ENCODE data around the gene TGFB2.

Gene TGFB2

DNA sequence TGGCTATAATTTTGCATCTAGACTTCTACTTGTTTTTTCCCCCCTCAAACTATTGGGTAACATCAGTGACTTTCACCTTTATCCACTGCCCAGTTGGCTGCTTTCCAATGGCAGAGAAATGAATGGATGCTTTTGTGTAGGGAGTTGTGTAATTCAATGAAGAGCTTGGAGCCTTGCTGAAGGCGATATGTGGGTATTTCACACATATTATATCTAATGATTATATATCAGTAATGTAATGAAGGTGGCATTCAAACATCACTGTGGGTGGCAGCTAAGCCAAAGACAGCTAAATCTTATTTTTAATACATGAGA, 81.2 kb downstream of the TGFB2 start:
- no peaks in the 10 kb centered on the region for H3K27me3 ChIP-seq (ENCODE audit: insufficient read depth, low read length)

DNA sequence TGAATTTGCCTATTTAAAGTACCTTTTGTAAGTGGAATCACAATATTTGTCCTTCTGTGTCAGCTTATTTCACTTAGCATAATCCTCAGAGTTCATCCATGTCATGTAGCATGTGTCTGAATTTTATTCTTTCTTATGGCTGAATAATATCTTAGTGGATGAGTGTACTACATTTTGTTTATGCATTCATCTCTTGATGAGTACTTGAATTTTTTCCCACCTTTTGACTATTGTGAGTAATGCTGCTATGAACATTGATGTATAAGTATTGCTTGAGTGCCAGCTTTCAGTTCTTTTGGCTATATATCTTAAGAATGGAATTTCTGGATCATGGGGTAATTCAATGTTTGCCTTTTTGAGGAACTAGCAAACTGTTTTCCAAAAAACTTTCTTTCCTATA, 84.2 kb downstream of the TGFB2 start:
- Histone ChIP-seq H3K4me3 (ENCODE audit: low read depth, low read length) (no peak overlapping the region), H3K27ac (ENCODE audit: low read depth, low read length) (no peak overlapping the region), H3K79me2 (ENCODE audit: control insufficient read depth, insufficient read depth, low read length, unreplicated experiment) (no peaks in the 10 kb centered on the region), H3K36me3 (ENCODE audit: insufficient read depth, low read length) (no peaks in the 10 kb centered on the region), H3K4me1 (ENCODE audit: control insufficient read depth, insufficient read depth, low read length, unreplicated experiment) (peaks cover 18% of the 10 kb centered on the region), H3K27me3 (ENCODE audit: insufficient read depth, low read length) (no peaks in the 10 kb centered on the region), H2AFZ (ENCODE audit: low read length, unreplicated experiment) (no peak overlapping the region)

More for the DNA sequence above, 81.2 kb downstream of the TGFB2 start:
- H3K27ac ChIP-seq (ENCODE audit: low read depth, low read length): peak overlapping the region; percentile 70
- H3K36me3 ChIP-seq (ENCODE audit: insufficient read depth, low read length): no peaks in the 10 kb centered on the region
- peaks cover 18% of the 10 kb centered on the region for H3K4me1 ChIP-seq (ENCODE audit: control insufficient read depth, insufficient read depth, low read length, unreplicated experiment)
- H3K4me3 ChIP-seq (ENCODE audit: low read depth, low read length): no peak overlapping the region
- H2AFZ ChIP-seq (ENCODE audit: low read length, unreplicated experiment): no peak overlapping the region
- no peaks in the 10 kb centered on the region for H3K79me2 ChIP-seq (ENCODE audit: control insufficient read depth, insufficient read depth, low read length, unreplicated experiment)

DNA sequence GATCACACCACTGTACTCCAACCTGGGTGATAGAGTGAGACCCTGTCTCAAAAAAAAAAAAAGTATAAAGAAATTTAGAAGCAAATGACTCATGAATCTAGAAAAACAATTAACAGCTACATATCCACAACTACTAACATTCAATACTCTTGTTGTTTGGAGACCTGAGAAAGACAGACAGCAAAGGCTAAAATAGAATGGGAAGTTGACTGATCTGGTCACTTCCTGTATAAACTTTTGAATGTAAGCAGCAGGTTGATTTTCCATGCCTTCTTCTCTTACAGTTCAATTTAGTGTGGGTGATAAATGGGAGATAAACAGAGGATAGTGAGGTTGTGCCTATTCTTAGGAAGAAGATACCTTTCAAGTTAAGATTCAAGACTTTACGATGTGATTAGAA, 85.2 kb downstream of the TGFB2 start:
- H3K36me3 ChIP-seq (ENCODE audit: insufficient read depth, low read length): no peaks in the 10 kb centered on the region
- H3K79me2 ChIP-seq (ENCODE audit: control insufficient read depth, insufficient read depth, low read length, unreplicated experiment): no peaks in the 10 kb centered on the region
- H3K27ac ChIP-seq (ENCODE audit: low read depth, low read length): no peak overlapping the region
- H3K4me3 ChIP-seq (ENCODE audit: low read depth, low read length): no peak overlapping the region
- H3K4me1 ChIP-seq (ENCODE audit: control insufficient read depth, insufficient read depth, low read length, unreplicated experiment): peaks cover 12% of the 10 kb centered on the region
- H2AFZ ChIP-seq (ENCODE audit: low read length, unreplicated experiment): no peak overlapping the region
- no peaks in the 10 kb centered on the region for H3K27me3 ChIP-seq (ENCODE audit: insufficient read depth, low read length)

DNA sequence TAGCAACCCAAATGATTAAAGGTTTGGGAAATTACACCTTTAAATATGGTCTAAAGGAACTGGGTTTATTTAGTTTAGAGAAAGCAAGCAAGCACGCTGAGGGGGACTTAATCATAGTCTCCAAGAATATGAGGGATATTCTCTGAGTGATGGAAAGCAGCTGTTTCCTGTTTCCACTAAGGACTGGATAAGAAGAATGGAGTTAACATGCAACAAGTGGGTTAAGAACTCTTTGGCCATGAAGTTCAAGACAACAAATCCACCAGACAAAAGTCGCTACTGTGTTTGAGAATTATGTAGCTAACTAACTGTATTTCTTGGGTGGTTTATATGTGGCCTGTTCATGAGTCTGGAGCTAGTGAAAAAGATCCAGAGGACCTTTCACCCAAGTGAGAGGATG, 85.7 kb downstream of the TGFB2 start:
- H2AFZ ChIP-seq (ENCODE audit: low read length, unreplicated experiment): no peak overlapping the region
- H3K36me3 ChIP-seq (ENCODE audit: insufficient read depth, low read length): no peaks in the 10 kb centered on the region

DNA sequence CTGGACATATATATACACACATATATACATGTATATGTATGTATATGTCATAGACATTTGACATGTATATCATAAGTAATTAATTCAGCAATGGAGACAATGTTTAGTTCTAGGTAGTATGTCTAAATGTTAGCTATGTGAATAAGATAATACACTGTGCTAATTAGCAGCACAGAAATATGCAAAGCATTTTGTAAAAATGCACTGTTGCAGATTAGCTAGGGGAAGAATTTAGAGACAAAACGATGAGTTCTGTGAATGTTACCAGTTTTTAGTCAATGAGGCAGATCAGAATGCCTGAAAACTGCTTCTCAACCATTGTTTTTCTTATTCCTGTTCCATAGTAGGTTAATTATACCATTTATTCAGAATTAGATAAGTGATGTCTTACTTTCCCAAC, 86.3 kb downstream of the TGFB2 start:
- Histone ChIP-seq H2AFZ (ENCODE audit: low read length, unreplicated experiment) (no peak overlapping the region), H3K27ac (ENCODE audit: low read depth, low read length) (no peak overlapping the region), H3K4me3 (ENCODE audit: low read depth, low read length) (no peak overlapping the region), H3K27me3 (ENCODE audit: insufficient read depth, low read length) (no peaks in the 10 kb centered on the region), H3K36me3 (ENCODE audit: insufficient read depth, low read length) (no peaks in the 10 kb centered on the region), H3K4me1 (ENCODE audit: control insufficient read depth, insufficient read depth, low read length, unreplicated experiment) (peaks cover 2% of the 10 kb centered on the region), H3K79me2 (ENCODE audit: control insufficient read depth, insufficient read depth, low read length, unreplicated experiment) (no peaks in the 10 kb centered on the region)

More for the DNA sequence above, 85.7 kb downstream of the TGFB2 start:
- no peak overlapping the region for H3K27ac ChIP-seq (ENCODE audit: low read depth, low read length)
- H3K4me3 ChIP-seq (ENCODE audit: low read depth, low read length): no peak overlapping the region
- peaks cover 8% of the 10 kb centered on the region for H3K4me1 ChIP-seq (ENCODE audit: control insufficient read depth, insufficient read depth, low read length, unreplicated experiment)
- no peaks in the 10 kb centered on the region for H3K27me3 ChIP-seq (ENCODE audit: insufficient read depth, low read length)
- H3K79me2 ChIP-seq (ENCODE audit: control insufficient read depth, insufficient read depth, low read length, unreplicated experiment): no peaks in the 10 kb centered on the region

DNA sequence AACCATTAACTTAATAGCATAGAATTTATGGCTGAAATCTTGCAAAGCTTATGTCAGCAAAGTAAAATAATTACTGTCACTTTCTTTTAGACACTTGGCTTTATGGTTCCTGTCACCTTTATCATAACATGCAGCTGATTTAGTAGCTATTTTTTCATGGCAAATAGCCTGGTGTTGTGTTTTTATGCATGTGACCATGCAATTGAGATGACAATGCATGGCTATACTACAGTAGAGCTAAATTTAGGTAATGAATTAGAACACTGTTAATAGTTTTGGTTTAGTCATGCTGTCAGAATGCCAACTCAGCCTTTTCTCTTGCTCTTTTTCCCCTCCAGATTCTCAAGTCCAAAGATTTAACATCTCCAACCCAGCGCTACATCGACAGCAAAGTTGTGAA, 88.6 kb downstream of the TGFB2 start:
- H3K36me3 ChIP-seq (ENCODE audit: insufficient read depth, low read length): 0 out of 2 replicates have a peak, but pooled peaks cover 2% of the 10 kb centered on the region
- no peaks in the 10 kb centered on the region for H3K79me2 ChIP-seq (ENCODE audit: control insufficient read depth, insufficient read depth, low read length, unreplicated experiment)
- H2AFZ ChIP-seq (ENCODE audit: low read length, unreplicated experiment): no peak overlapping the region
- no peaks in the 10 kb centered on the region for H3K4me1 ChIP-seq (ENCODE audit: control insufficient read depth, insufficient read depth, low read length, unreplicated experiment)
- H3K27me3 ChIP-seq (ENCODE audit: insufficient read depth, low read length): no peaks in the 10 kb centered on the region
- no peak overlapping the region for H3K4me3 ChIP-seq (ENCODE audit: low read depth, low read length)
- H3K27ac ChIP-seq (ENCODE audit: low read depth, low read length): no peak overlapping the region

DNA sequence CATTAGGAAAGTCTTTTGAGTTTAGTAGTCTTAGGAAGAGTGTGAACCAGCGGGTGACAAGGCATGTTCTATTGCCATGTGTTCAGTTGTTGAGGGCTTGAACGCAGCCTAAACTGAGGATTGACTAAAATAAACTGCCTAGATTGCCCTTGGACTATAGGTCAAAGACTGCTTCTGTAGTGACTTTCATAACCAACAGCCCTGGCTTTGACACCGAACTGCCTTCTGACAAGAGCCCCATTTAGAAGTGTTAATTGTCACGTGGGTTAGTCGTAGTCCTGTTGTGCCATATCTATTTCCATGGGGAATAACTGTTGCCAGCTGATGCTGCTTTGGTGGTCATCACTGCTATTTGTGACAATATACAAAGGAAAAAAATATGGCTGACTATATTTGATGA, 90.4 kb downstream of the TGFB2 start:
- no peak overlapping the region for H3K27ac ChIP-seq (ENCODE audit: low read depth, low read length)
- no peaks in the 10 kb centered on the region for H3K27me3 ChIP-seq (ENCODE audit: insufficient read depth, low read length)
- H2AFZ ChIP-seq (ENCODE audit: low read length, unreplicated experiment): no peak overlapping the region
- H3K79me2 ChIP-seq (ENCODE audit: control insufficient read depth, insufficient read depth, low read length, unreplicated experiment): no peaks in the 10 kb centered on the region
- H3K4me1 ChIP-seq (ENCODE audit: control insufficient read depth, insufficient read depth, low read length, unreplicated experiment): no peaks in the 10 kb centered on the region
- 0 out of 2 replicates have a peak, but pooled peaks cover 2% of the 10 kb centered on the region for H3K36me3 ChIP-seq (ENCODE audit: insufficient read depth, low read length)
- no peak overlapping the region for H3K4me3 ChIP-seq (ENCODE audit: low read depth, low read length)

DNA sequence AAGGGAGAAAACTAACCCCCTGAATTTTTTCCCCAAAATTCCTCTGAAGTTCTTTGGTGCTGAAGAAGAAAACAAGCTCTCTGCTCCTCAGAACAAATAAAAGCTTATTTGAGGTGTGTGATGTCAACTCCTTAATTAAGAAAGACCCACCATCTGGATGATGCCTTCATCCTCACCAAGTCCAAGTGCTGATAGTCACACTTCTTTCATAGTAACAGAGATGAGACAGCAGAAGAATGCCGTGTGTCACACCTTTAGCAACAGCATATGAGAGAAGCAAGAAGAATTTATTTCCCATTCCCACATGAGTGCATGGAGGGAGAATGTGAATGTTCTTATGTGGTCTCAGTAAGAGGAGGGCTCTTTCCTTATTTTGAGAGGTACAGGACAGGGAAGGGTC, 91.2 kb downstream of the TGFB2 start:
- no peak overlapping the region for H3K27ac ChIP-seq (ENCODE audit: low read depth, low read length)
- no peaks in the 10 kb centered on the region for H3K27me3 ChIP-seq (ENCODE audit: insufficient read depth, low read length)
- no peaks in the 10 kb centered on the region for H3K4me1 ChIP-seq (ENCODE audit: control insufficient read depth, insufficient read depth, low read length, unreplicated experiment)
- H3K79me2 ChIP-seq (ENCODE audit: control insufficient read depth, insufficient read depth, low read length, unreplicated experiment): no peaks in the 10 kb centered on the region
- 0 out of 2 replicates have a peak, but pooled peaks cover 2% of the 10 kb centered on the region for H3K36me3 ChIP-seq (ENCODE audit: insufficient read depth, low read length)
- H3K4me3 ChIP-seq (ENCODE audit: low read depth, low read length): no peak overlapping the region
- no peak overlapping the region for H2AFZ ChIP-seq (ENCODE audit: low read length, unreplicated experiment)

DNA sequence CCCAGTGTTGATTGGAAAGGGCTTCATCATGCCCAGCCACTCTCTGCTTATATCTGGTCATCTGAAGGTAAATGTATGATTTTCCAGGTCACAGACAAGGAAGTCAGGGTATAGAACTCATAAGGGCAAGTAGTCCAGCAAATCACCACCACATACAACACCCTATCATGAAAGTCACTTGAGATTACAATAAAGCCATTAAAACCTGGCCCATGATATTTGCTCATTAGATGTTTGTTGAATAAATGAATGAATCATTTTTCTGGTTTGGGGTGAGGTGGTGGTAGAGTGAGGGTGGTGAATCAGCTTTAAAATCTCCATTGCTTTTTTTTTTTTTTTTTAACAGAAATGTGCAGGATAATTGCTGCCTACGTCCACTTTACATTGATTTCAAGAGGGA, 91.9 kb downstream of the TGFB2 start:
- H3K27me3 ChIP-seq (ENCODE audit: insufficient read depth, low read length): no peaks in the 10 kb centered on the region
- H3K79me2 ChIP-seq (ENCODE audit: control insufficient read depth, insufficient read depth, low read length, unreplicated experiment): no peaks in the 10 kb centered on the region
- no peak overlapping the region for H3K4me3 ChIP-seq (ENCODE audit: low read depth, low read length)
- no peak overlapping the region for H3K27ac ChIP-seq (ENCODE audit: low read depth, low read length)
- no peak overlapping the region for H2AFZ ChIP-seq (ENCODE audit: low read length, unreplicated experiment)
- H3K36me3 ChIP-seq (ENCODE audit: insufficient read depth, low read length): 0 out of 2 replicates have a peak, but pooled peaks cover 2% of the 10 kb centered on the region
- H3K4me1 ChIP-seq (ENCODE audit: control insufficient read depth, insufficient read depth, low read length, unreplicated experiment): no peaks in the 10 kb centered on the region

DNA sequence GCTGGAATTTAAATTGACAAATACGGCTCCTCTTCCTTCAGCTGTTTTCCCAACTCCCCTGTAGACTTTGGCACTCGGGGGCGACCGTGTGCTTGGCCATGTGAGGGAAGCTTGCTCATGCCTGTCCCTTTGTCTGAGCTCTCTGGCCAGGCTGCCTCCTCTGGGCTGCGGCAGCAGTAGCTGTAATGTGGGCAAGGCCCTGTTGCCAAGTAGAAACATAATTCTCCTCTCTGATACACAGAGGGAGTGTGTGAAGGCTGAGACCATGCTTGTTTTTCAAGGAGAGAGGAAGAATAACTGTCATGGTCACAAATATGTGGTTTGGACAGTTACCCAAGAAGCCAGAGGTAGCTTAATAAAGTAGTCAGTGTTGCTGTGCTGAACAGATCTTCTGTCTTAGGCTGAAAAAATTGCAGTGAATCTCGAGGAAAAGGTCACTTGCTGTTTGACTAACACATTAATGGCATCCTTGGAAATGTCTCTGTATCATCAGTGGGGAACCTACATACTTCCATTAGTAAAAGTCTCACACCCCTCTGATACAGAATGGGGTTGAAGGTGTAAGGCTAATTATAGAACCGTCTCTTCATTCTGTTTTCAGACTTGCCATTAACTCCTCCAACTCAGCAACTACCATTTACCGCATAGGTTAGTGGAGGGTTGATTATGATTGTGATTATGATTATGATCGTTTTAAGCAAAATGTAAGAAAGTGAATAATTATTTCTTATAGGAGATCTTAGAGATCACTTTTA, 94.6 kb downstream of the TGFB2 start:
- no peaks in the 10 kb centered on the region for H3K4me1 ChIP-seq (ENCODE audit: control insufficient read depth, insufficient read depth, low read length, unreplicated experiment)
- H3K36me3 ChIP-seq (ENCODE audit: insufficient read depth, low read length): 0 out of 2 replicates have a peak, but pooled peaks cover 2% of the 10 kb centered on the region
- no peaks in the 10 kb centered on the region for H3K27me3 ChIP-seq (ENCODE audit: insufficient read depth, low read length)
- no peak overlapping the region for H3K27ac ChIP-seq (ENCODE audit: low read depth, low read length)
- H3K79me2 ChIP-seq (ENCODE audit: control insufficient read depth, insufficient read depth, low read length, unreplicated experiment): no peaks in the 10 kb centered on the region
- H3K4me3 ChIP-seq (ENCODE audit: low read depth, low read length): no peak overlapping the region
- H2AFZ ChIP-seq (ENCODE audit: low read length, unreplicated experiment): no peak overlapping the region

DNA sequence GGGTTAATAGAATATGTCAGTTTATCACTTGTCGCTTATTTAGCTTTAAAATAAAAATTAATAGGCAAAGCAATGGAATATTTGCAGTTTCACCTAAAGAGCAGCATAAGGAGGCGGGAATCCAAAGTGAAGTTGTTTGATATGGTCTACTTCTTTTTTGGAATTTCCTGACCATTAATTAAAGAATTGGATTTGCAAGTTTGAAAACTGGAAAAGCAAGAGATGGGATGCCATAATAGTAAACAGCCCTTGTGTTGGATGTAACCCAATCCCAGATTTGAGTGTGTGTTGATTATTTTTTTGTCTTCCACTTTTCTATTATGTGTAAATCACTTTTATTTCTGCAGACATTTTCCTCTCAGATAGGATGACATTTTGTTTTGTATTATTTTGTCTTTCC, 98.1 kb downstream of the TGFB2 start:
- Histone ChIP-seq H3K27ac (ENCODE audit: low read depth, low read length) (no peak overlapping the region), H3K27me3 (ENCODE audit: insufficient read depth, low read length) (no peaks in the 10 kb centered on the region)

More for the DNA sequence above, 98.1 kb downstream of the TGFB2 start:
- H2AFZ ChIP-seq (ENCODE audit: low read length, unreplicated experiment): no peak overlapping the region
- H3K4me3 ChIP-seq (ENCODE audit: low read depth, low read length): no peak overlapping the region
- H3K4me1 ChIP-seq (ENCODE audit: control insufficient read depth, insufficient read depth, low read length, unreplicated experiment): no peaks in the 10 kb centered on the region
- no peaks in the 10 kb centered on the region for H3K36me3 ChIP-seq (ENCODE audit: insufficient read depth, low read length)
- H3K79me2 ChIP-seq (ENCODE audit: control insufficient read depth, insufficient read depth, low read length, unreplicated experiment): no peaks in the 10 kb centered on the region
